ENCODE measurements around the gene EFR3B. TPM values are rescaled to one million over a fixed set of nuclear protein-coding genes. Genes with fewer than 3 reads are reported as not detected.

The EFR3B gene, protein sequence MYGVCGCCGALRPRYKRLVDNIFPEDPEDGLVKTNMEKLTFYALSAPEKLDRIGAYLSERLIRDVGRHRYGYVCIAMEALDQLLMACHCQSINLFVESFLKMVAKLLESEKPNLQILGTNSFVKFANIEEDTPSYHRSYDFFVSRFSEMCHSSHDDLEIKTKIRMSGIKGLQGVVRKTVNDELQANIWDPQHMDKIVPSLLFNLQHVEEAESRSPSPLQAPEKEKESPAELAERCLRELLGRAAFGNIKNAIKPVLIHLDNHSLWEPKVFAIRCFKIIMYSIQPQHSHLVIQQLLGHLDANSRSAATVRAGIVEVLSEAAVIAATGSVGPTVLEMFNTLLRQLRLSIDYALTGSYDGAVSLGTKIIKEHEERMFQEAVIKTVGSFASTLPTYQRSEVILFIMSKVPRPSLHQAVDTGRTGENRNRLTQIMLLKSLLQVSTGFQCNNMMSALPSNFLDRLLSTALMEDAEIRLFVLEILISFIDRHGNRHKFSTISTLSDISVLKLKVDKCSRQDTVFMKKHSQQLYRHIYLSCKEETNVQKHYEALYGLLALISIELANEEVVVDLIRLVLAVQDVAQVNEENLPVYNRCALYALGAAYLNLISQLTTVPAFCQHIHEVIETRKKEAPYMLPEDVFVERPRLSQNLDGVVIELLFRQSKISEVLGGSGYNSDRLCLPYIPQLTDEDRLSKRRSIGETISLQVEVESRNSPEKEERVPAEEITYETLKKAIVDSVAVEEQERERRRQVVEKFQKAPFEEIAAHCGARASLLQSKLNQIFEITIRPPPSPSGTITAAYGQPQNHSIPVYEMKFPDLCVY
- total RNA-seq, result 0.26 and 0.54 TPM in 2 replicates

DNA sequence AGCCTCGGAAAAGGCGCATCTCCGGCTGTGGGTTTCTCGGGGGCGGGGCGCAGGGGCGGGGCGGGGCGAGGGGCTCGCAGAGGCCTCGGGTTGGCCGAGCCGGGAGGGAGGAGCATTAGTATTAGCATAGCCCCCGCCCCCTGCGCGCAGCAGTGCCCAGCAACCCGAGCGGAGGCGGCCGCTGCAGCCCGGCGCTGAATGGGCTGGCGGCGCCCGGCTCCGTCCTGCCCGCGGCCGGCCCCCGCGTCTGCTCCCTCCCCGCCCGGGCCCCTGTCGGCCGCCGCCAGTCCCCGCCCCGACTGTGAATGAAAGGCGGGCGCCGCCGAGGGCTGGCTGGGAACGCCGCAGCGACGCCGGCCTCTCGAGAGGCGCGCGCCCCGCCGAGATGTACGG lies at the start of gene EFR3B:
Gene EFR3B (plus strand): TSS at position 149 of the 393 bp plus-strand sequence. CDS start 237 bp downstream, at position 386.

DNA sequence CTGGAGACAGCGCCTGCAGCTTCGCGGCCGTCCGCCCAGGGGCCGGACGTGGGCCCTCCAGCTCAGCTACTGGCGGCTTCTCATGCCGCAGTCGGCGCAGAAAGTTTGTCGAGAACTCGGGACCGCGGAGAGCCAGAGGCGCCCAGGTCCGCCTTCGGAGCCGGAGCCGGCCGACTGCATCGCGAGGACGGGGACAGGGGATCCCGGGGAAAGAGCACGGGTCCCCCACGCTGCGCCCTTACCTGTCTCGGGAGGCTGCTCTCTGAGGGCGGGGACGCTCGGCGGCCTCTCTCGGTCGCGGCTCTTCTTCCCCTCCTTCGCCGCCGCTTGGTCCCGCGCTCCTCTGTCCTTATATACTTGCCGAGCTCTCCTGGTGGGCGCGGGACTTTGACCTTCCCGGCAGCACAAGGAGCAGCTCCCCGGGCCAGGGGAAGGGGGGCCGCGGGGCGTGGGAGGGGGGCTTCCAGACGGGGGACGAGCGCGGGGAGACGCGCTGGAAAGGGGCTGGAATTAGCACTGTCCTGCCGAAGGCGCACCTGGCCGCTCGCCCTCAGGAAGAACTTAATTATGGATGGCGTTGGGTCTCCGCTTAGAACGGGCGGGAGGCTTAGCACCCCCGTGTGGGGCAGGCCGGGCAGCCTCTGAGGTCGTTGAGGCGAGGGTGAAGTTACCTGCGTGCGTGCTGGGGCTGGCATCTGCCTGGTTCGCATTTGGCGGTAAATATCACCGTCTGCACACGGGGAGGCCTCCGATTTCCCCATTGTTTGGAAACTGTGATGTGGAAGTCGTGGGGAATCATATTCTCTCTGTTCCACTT lies 126.6 kb downstream of the EFR3B start, which contains the start of gene POMC:
Gene POMC (minus strand): TSS at position 325 of the 817 bp plus-strand sequence. CDS start 3,808 bp downstream, outside the sequence.

Other genes with a start within 250 kb of the EFR3B start
- gene PTRHD1, start 248.7 kb upstream of the EFR3B start, total RNA-seq, result 37.6 and 53.6 TPM in 2 replicates
- gene CENPO, start 248.7 kb upstream of the EFR3B start, total RNA-seq, result 4.5 and 5.5 TPM in 2 replicates
- 11.4 and 29.3 TPM in 2 replicates for gene ADCY3, start 121.8 kb upstream of the EFR3B start, total RNA-seq
- gene DNAJC27, start 70.1 kb upstream of the EFR3B start, total RNA-seq, result 1.8 and 2.2 TPM in 2 replicates
- 0.54 and 0.86 TPM in 2 replicates for gene POMC, start 126.5 kb downstream of the EFR3B start, total RNA-seq